GM21423 (cell line): ENCODE data around the gene PRSS33.

Source experiments
- ATAC-seq: cut with Tn5 transposase; IDR thresholded peaks from one replicate; pipeline ENCODE4 v1.9.1; 2021; ENCODE audit warnings: mild to moderate bottlenecking, moderate library complexity; ENCODE audit not compliant: unreplicated experiment

The PRSS33 gene

GRCh38 chr16:2787406-2787805 lies at the start of gene PRSS33:
Gene PRSS33 (minus strand): TSS chr16:2787560. CDS start chr16:2786547, 1,013 bp downstream.
- no peak for ATAC-seq

GRCh38 chr16:2836646-2837508 lies 49.5 kb upstream of the PRSS33 start:
- ATAC-seq, result no peak

GRCh38 chr16:2835638-2836493 lies 48.5 kb upstream of the PRSS33 start:
- ATAC-seq, result no peak

GRCh38 chr16:2834968-2835367 lies 47.6 kb upstream of the PRSS33 start:
- ATAC-seq, result no peak

GRCh38 chr16:2833776-2834175 lies 46.4 kb upstream of the PRSS33 start:
- no peak for ATAC-seq

GRCh38 chr16:2831203-2831602 lies 43.8 kb upstream of the PRSS33 start:
- no peak for ATAC-seq

- ATAC-seq, result no peak
Observed at GRCh38 chr16:2830355-2830695, 43.0 kb upstream of the PRSS33 start.

GRCh38 chr16:2829501-2830354 lies 42.4 kb upstream of the PRSS33 start, which contains the start of gene ZG16B:
Gene ZG16B (plus strand): TSS chr16:2830303. CDS start chr16:2830442, 139 bp downstream.
- no peak for ATAC-seq

GRCh38 chr16:2828876-2829430 lies 41.6 kb upstream of the PRSS33 start:
- ATAC-seq, result no peak

- ATAC-seq, result no peak
Observed at GRCh38 chr16:2828521-2828840, 41.1 kb upstream of the PRSS33 start.

GRCh38 chr16:2827831-2828520 lies 40.6 kb upstream of the PRSS33 start:
- ATAC-seq, result no peak

GRCh38 chr16:2827374-2827791 lies 40.0 kb upstream of the PRSS33 start:
- no peak for ATAC-seq

- no peak for ATAC-seq
Observed at GRCh38 chr16:2826591-2827373, 39.4 kb upstream of the PRSS33 start.

GRCh38 chr16:2825906-2826305 lies 38.5 kb upstream of the PRSS33 start:
- no peak for ATAC-seq

GRCh38 chr16:2825049-2825742 lies 37.8 kb upstream of the PRSS33 start:
- ATAC-seq, result no peak

- ATAC-seq, result no peak
Observed at GRCh38 chr16:2824626-2825025, 37.3 kb upstream of the PRSS33 start.

GRCh38 chr16:2822496-2822895 lies 35.1 kb upstream of the PRSS33 start:
- ATAC-seq, result no peak

GRCh38 chr16:2822158-2822495 lies 34.8 kb upstream of the PRSS33 start:
- ATAC-seq, result no peak
